Measurements from ENCODE around the gene LRRC25.

GRCh38 chr19:18344582-18344950, 52.9 kb downstream of the LRRC25 start:
- TF ChIP-seq, protein P1, sequence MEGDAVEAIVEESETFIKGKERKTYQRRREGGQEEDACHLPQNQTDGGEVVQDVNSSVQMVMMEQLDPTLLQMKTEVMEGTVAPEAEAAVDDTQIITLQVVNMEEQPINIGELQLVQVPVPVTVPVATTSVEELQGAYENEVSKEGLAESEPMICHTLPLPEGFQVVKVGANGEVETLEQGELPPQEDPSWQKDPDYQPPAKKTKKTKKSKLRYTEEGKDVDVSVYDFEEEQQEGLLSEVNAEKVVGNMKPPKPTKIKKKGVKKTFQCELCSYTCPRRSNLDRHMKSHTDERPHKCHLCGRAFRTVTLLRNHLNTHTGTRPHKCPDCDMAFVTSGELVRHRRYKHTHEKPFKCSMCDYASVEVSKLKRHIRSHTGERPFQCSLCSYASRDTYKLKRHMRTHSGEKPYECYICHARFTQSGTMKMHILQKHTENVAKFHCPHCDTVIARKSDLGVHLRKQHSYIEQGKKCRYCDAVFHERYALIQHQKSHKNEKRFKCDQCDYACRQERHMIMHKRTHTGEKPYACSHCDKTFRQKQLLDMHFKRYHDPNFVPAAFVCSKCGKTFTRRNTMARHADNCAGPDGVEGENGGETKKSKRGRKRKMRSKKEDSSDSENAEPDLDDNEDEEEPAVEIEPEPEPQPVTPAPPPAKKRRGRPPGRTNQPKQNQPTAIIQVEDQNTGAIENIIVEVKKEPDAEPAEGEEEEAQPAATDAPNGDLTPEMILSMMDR (IDR thresholded peaks at IDR 0.05): no peak
- TF ChIP-seq POLR2AphosphoS5 (IDR thresholded peaks at IDR 0.05; ENCODE audit: insufficient read depth in 1 of 2, low read depth in 1 of 2): no peak
